B cell (primary cell): Measurements from ENCODE around the gene MYO6. TPM values are rescaled to one million over a fixed set of nuclear protein-coding genes. Genes with fewer than 3 reads are reported as not detected.

Source experiments
- ATAC-seq: fragments of 200-7000 bp; cut with Tn5 transposase; one replicate; pipeline ENCODE4 v1.10.0; 2021; ENCODE audit warnings: low read depth, mild to moderate bottlenecking, moderate number of reproducible peaks, moderate library complexity
- CTCF ChIA-PET: fragments of 350-600 bp; sonication (Branson Sonifier 250); formaldehyde crosslinking; loops from one replicate; lab custom pipeline; 2021; ENCODE audit warnings: antibody characterized with exemption, inconsistent platforms; lab: Charles Lee
- POLR2A ChIA-PET: fragments of 350-600 bp; sonication (Branson Sonifier 250); formaldehyde crosslinking; loops from one replicate; lab custom pipeline; 2021; ENCODE audit warnings: antibody characterized with exemption; lab: Charles Lee
- DNase-seq: peaks from one replicate; pipeline ENCODE4 v3.0.0; 2013
- H2AFZ ChIP-seq: 2 replicates; pipeline ENCODE4 v1.6.1; 2012; ENCODE audit warnings: mild to moderate bottlenecking, low read depth, low read length; ENCODE audit not compliant: insufficient read depth, poor library complexity, severe bottlenecking
- H3K27ac ChIP-seq, 2 donors: 1 replicate in 1 of 2; 2 replicates in 1 of 2; pipeline ENCODE4 v1.5.1; 2012 to 2013; ENCODE audit warnings: low read length in 2 of 2, mild to moderate bottlenecking in 2 of 2, moderate library complexity in 1 of 2
- H3K27me3 ChIP-seq, 4 experiments: fragments of 200-600 bp in 1 of 4; sonication (generic) in 1 of 4; replicated peaks in 1 of 4; 1 replicate in 2 of 4; 2 replicates in 2 of 4; pipeline versions ENCODE4 v1.6.1 to v1.7.0; 2013 to 2016; ENCODE audit warnings: low read length in 3 of 4, mild to moderate bottlenecking in 2 of 4, mixed read lengths in 1 of 4, moderate library complexity in 1 of 4; ENCODE audit not compliant: insufficient read depth in 4 of 4, control insufficient read depth in 3 of 4; ENCODE audit errors: control extremely low read depth in 1 of 4
- H3K36me3 ChIP-seq, 2 experiments: replicated peaks in 1 of 2; 1 replicate in 1 of 2; 2 replicates in 1 of 2; pipeline versions ENCODE4 v1.6.1 to v1.7.1; 2013; ENCODE audit warnings: low read length in 1 of 2; ENCODE audit not compliant: insufficient read depth in 2 of 2, control insufficient read depth in 1 of 2; ENCODE audit errors: control extremely low read depth in 1 of 2, extremely low read depth in 1 of 2
- H3K4me1 ChIP-seq, 2 donors: fragments of 200-600 bp in 1 of 2; sonication (generic) in 1 of 2; 1 replicate in 1 of 2; 2 replicates in 1 of 2; pipeline versions ENCODE4 v1.5.1 to v1.6.1; 2013 to 2017; ENCODE audit warnings: low read length in 2 of 2; ENCODE audit not compliant: control insufficient read depth in 2 of 2, insufficient read depth in 2 of 2
- H3K4me2 ChIP-seq: replicated peaks from 2 replicates; pipeline ENCODE3; 2012; ENCODE audit warnings: mild to moderate bottlenecking, low read depth, low read length; ENCODE audit not compliant: poor library complexity, severe bottlenecking
- H3K4me3 ChIP-seq, 5 experiments: fragments of 200-600 bp in 1 of 5; sonication (generic) in 1 of 5; 1 replicate in 3 of 5; 2 replicates in 2 of 5; pipeline versions ENCODE4 v1.5.1 to v1.7.0; 2011 to 2016; ENCODE audit warnings: low read length in 4 of 5, mild to moderate bottlenecking in 4 of 5, low read depth in 2 of 5, control low read depth in 1 of 5, moderate library complexity in 1 of 5; ENCODE audit not compliant: insufficient read depth in 1 of 5; ENCODE audit errors: control extremely low read depth in 1 of 5, extremely low read depth in 1 of 5
- H3K79me2 ChIP-seq: fragments of 200-600 bp; sonication (generic); one replicate; pipeline ENCODE4 v1.6.0; 2016; ENCODE audit warnings: low read length; ENCODE audit not compliant: control insufficient read depth, insufficient read depth
- H3K9ac ChIP-seq: fragments of 200-600 bp; sonication (generic); 2 replicates; pipeline ENCODE4 v1.6.1; 2017; ENCODE audit warnings: mild to moderate bottlenecking, low read length, moderate library complexity
- H3K9me3 ChIP-seq, 3 donors: one replicate each; pipeline versions ENCODE4 v1.6.1 to v1.7.1; 2013; ENCODE audit warnings: low read length in 2 of 3; ENCODE audit not compliant: control insufficient read depth in 2 of 3, insufficient read depth in 1 of 3; ENCODE audit errors: control extremely low read depth in 1 of 3
- H4K20me1 ChIP-seq: 2 replicates; pipeline ENCODE4 v1.6.0; 2012; ENCODE audit warnings: mild to moderate bottlenecking, low read length; ENCODE audit not compliant: insufficient read depth, control insufficient read depth, poor library complexity, severe bottlenecking
- H3K27ac Mint-ChIP-seq: one replicate; pipeline ENCODE4 v1.8.0; 2021; ENCODE audit warnings: mixed read lengths
- H3K27me3 Mint-ChIP-seq: one replicate; pipeline ENCODE4 v1.8.0; 2021; ENCODE audit warnings: mixed read lengths
- H3K4me1 Mint-ChIP-seq: one replicate; pipeline ENCODE4 v1.8.0; 2021; ENCODE audit warnings: mixed read lengths
- H3K4me3 Mint-ChIP-seq: one replicate; pipeline ENCODE4 v1.8.0; 2021; ENCODE audit warnings: mixed read lengths
- H3K9me3 Mint-ChIP-seq: one replicate; pipeline ENCODE4 v1.8.0; 2022; ENCODE audit warnings: mixed read lengths; ENCODE audit not compliant: insufficient read depth
- EZH2 ChIP-seq: IDR thresholded peaks from 2 replicates; pipeline ENCODE4 v1.6.1; 2012; ENCODE audit warnings: borderline replicate concordance, low read depth, mild to moderate bottlenecking, moderate library complexity, low read length; ENCODE audit not compliant: insufficient read depth, poor library complexity, severe bottlenecking
- WGBS: methylation state at CpG from one replicate; pipeline ENCODE4 v1.1.5; 2013; ENCODE audit warnings: missing lambda C conversion rate; ENCODE audit not compliant: insufficient coverage; 5-methylcytosine and 5-hydroxymethylcytosine counted together
- intact Hi-C: fragments of 100-400 bp; cut with micrococcal nuclease; formaldehyde crosslinking; loops from one replicate; pipeline ENCODE4 v1.10.0; 2022
- polyA plus RNA-seq: library from polyadenylated mRNA; depleted of rRNA; stranded (reverse); fragments of >200 nt; gene quantifications from 2 replicates; pipeline ENCODE4 v1.2.3, GENCODE V29; 2012
- total RNA-seq, 2 donors: library from RNA; stranded (reverse); fragments of 120-200 nt in 1 of 2; gene quantifications; 1 replicate in 1 of 2; 2 replicates in 1 of 2; pipeline versions ENCODE4 v1.2.3 to v1.2.4, GENCODE V29; 2013 to 2022
- TF ChIP-seq, protein P1 (sequence below): fragments of 200-600 bp; IDR thresholded peaks from one replicate; pipeline ENCODE4 v1.8.0; 2022; ENCODE audit warnings: antibody characterized with exemption, mild to moderate bottlenecking

The MYO6 gene
- total and polyA plus RNA-seq, 2 donors (not counting 1 experiment from before 2014, with no cell fraction given): 0.09 to 0.59 TPM

DNA sequence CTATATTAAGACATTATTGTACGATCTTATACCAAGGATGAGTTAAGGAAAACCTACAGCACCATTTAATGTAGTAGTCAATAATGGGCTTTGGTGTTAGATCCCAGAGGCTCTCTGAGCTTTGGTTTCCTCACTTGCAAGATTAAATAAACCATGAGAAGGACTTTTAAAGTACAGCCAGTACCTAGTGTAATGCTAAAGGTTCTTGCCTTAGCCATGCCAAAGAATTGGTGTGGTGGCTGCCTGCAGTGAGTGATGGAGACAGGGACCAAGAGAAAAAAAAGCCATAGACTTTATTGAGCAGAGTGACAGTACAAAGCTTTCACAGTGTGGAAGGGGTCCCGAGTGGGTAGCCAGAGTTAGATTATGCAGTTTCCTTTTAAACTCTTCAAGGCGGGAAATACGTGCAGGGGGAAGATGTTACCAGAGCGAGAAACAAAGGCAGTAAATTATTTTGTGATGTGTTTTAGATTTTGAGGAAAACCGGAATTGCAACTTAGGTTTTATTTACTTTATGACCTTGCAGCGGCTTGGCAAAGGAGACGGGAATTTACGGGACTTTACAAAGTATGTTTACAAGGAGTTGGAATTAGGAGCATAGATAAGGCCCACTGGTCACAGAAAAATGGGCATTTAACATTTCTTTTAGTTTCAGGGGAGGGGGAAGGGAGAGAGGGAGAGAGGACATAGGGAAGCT is 100.4 kb downstream of the MYO6 start:
- WGBS: 90% methylated on average over 6 of the region's 9 CpGs
- Mint-ChIP-seq H3K27ac (no peak overlapping the region), H3K9me3 (no peaks in the 10 kb centered on the region), H3K27me3 (peaks cover 3% of the 10 kb centered on the region), H3K4me1 (no peaks in the 10 kb centered on the region), H3K4me3 (no peak overlapping the region)
- Histone ChIP-seq H3K9ac (no peak overlapping the region), H3K9me3 (no peaks in the 10 kb centered on the region), H3K36me3 (no peaks in the 10 kb centered on the region), H3K27ac (no peak overlapping the region), H3K4me3 (no peak overlapping the region), H3K4me2 (no peak overlapping the region), H3K4me1 (no peaks in the 10 kb centered on the region), H4K20me1 (no peaks in the 10 kb centered on the region), H3K79me2 (no peaks in the 10 kb centered on the region), H3K27me3 (peaks cover 0 to 3% (median 0%) of the 10 kb centered on the region in 4 experiments), H2AFZ (no peak overlapping the region)
- DNase-seq: no peak
- ATAC-seq: no peak
- TF ChIP-seq EZH2: no peak
- TF ChIP-seq, protein P1, sequence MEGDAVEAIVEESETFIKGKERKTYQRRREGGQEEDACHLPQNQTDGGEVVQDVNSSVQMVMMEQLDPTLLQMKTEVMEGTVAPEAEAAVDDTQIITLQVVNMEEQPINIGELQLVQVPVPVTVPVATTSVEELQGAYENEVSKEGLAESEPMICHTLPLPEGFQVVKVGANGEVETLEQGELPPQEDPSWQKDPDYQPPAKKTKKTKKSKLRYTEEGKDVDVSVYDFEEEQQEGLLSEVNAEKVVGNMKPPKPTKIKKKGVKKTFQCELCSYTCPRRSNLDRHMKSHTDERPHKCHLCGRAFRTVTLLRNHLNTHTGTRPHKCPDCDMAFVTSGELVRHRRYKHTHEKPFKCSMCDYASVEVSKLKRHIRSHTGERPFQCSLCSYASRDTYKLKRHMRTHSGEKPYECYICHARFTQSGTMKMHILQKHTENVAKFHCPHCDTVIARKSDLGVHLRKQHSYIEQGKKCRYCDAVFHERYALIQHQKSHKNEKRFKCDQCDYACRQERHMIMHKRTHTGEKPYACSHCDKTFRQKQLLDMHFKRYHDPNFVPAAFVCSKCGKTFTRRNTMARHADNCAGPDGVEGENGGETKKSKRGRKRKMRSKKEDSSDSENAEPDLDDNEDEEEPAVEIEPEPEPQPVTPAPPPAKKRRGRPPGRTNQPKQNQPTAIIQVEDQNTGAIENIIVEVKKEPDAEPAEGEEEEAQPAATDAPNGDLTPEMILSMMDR: no peak
- intact Hi-C loops: no loop called here
- CTCF ChIA-PET: no interaction called here
- POLR2A ChIA-PET: no interaction called here

DNA sequence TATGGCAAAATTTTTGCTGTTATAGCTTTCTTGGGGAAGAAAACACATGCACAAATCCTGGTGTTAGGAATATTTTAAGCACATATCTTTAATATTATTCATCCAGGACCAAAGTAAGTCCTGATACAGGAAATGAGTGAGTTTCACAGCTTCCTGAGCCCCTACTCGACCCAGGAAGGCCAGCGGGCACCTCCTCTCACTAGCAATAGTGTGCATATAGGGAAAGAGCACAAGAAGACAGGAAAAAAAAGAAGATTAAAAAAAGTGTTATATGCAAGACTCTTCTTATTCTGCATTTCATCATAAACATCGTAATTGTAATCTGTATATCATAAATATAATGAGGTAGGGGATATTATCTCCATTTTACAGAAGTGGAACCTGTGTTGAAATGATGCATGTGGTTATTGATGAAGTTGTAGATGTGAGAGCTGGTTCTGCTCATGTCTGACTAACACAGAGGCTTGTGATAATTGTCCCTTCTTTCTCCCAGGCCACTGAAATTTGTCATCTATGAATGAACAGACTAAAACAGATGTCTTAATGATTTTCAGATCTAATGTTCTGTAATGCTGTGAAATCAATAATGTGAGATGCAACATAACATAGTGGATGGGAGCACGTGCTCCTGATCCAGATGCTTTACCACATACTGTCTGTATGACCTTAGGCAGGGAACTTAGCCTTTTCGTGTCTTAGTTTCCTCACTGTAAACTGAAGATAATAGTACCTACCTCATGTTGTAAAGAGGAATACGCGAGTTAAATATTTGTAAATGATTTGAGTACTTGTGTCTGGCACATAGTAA is 101.2 kb downstream of the MYO6 start:
- intact Hi-C loops: no loop called here
- no peak overlapping the region for H3K9ac ChIP-seq
- H3K27me3 Mint-ChIP-seq: peaks cover 2% of the 10 kb centered on the region

More for the DNA sequence above, 101.2 kb downstream of the MYO6 start:
- Histone ChIP-seq H3K79me2 (no peaks in the 10 kb centered on the region), H2AFZ (no peak overlapping the region), H4K20me1 (no peaks in the 10 kb centered on the region), H3K9me3 (no peaks in the 10 kb centered on the region), H3K4me1 (no peaks in the 10 kb centered on the region), H3K4me2 (no peak overlapping the region), H3K36me3 (no peaks in the 10 kb centered on the region), H3K27me3 (peaks cover 0 to 3% (median 0%) of the 10 kb centered on the region in 4 experiments), H3K4me3 (no peak overlapping the region), H3K27ac (no peak overlapping the region)
- H3K9me3 Mint-ChIP-seq: no peaks in the 10 kb centered on the region
- ChIA-PET POLR2A (no interaction called here), CTCF (no interaction called here)
- 83% methylated on average over 1 of the region's 7 CpGs for WGBS
- DNase-seq (no peak), ATAC-seq (no peak)
- H3K4me1 Mint-ChIP-seq: no peaks in the 10 kb centered on the region
- no peak for TF ChIP-seq EZH2
- TF ChIP-seq, protein P1: no peak
- H3K4me3 Mint-ChIP-seq: no peak overlapping the region
- H3K27ac Mint-ChIP-seq: no peak overlapping the region
